ENCODE results near the gene OR13C9. TPM values are rescaled to one million over a fixed set of nuclear protein-coding genes. Genes with fewer than 3 reads are reported as not detected.

OR13C9 gene, protein sequence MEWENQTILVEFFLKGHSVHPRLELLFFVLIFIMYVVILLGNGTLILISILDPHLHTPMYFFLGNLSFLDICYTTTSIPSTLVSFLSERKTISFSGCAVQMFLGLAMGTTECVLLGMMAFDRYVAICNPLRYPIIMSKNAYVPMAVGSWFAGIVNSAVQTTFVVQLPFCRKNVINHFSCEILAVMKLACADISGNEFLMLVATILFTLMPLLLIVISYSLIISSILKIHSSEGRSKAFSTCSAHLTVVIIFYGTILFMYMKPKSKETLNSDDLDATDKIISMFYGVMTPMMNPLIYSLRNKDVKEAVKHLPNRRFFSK
- total RNA-seq: not detected in 2 replicates

DNA sequence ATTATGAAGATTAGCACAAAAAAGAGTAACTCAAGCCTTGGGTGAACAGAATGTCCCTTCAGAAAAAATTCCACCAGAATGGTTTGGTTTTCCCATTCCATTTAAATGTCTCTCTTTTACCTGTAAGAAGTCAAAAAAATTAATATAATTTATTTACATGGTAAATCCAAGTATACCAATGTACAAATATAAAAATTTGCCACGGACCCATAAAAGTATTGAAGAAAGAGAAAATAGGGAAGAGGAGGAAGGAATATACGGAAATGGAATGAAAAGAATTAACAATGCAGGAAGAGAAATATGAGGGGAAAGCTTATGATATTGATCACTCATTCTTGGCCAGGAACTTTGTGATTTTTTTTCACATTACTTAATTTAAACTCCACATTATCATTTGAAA lies at the start of gene OR13C9:
TSS of gene OR13C9 (minus strand) at position 101 of the 400 bp plus-strand sequence. CDS start at position 101, 0 bp downstream.

DNA sequence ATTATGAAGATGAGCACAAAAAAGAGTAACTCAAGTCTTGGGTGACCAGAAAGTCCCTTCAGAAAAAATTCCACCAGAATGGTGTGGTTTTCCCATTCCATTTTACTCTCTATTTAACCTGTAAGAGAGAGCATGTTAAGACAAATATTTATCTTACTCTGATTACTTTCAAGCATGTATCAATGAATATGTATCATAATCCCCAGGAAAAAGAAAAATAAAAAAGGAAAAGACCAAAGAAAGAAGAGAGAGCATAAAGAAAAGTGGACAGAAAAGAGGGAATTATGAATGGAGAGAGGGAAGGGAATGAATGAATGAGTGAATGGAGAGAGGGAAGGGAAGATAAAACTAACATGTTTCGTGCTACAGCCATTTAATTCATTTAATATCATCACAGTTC lies 12.5 kb downstream of the OR13C9 start, which contains the start of gene OR13C2:
TSS of gene OR13C2 (minus strand) at position 101 of the 400 bp plus-strand sequence. CDS start at position 101, 0 bp downstream.

DNA sequence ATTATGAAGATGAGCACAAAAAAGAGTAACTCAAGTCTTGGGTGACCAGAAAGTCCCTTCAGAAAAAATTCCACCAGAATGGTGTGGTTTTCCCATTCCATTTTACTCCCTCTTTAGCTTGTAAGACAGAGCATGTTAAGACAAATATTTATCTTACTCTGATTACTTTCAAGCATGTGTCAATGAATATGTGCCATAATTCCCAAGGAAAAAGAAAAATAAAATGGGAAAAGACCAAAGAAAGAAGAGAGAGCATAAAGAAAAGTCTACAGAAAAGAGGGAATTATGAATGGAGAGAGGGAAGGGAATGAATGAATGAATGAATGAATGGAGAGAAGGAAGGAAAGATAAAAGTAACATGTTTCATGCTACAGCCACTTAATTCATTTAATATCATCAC lies 18.7 kb downstream of the OR13C9 start, which contains the start of gene OR13C5:
TSS of gene OR13C5 (minus strand) at position 101 of the 400 bp plus-strand sequence. CDS start at position 101, 0 bp downstream.

DNA sequence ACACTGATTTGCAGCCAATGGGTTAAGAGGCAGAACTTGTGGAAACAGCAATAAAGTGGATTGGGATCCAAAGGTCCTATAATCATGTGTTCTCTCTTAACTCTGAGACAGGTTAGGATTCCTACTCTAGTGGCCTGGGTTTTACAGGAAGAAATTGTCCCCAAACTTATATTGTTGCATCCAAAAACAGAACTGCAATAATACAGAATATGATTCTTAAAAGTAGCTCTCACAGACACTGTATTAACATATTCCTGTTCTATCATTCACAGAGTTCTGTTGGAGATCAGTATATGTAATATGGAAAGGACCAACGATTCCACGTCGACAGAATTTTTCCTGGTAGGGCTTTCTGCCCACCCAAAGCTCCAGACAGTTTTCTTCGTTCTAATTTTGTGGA lies 49.1 kb downstream of the OR13C9 start, which contains the start of gene OR13C8:
TSS of gene OR13C8 (plus strand) at position 301 of the 400 bp plus-strand sequence. CDS start at position 301, 0 bp downstream.

Other genes starting within 250 kb of the OR13C9 start
- not detected in 2 replicates for gene OR13F1, start 113.9 kb downstream of the OR13C9 start, total RNA-seq
- gene OR13C4, start 91.0 kb downstream of the OR13C9 start, total RNA-seq: not detected in 2 replicates
- not detected in 2 replicates for gene OR13C3, start 81.3 kb downstream of the OR13C9 start, total RNA-seq
- not detected in 2 replicates for gene OR13C8, start 49.0 kb downstream of the OR13C9 start, total RNA-seq
- gene OR13C5, start 18.8 kb downstream of the OR13C9 start, total RNA-seq: not detected in 2 replicates
- gene OR13C2, start 12.6 kb downstream of the OR13C9 start, total RNA-seq: not detected in 2 replicates
- not detected in 2 replicates for gene OR13D1, start 76.3 kb upstream of the OR13C9 start, total RNA-seq
- gene NIPSNAP3A, start 129.5 kb upstream of the OR13C9 start, total RNA-seq: 49.8 and 58.5 TPM in 2 replicates
- gene NIPSNAP3B, start 145.9 kb upstream of the OR13C9 start, total RNA-seq: 0.40 and 0.79 TPM in 2 replicates

Data from thoracic aorta endothelial cell (primary cell).